ENCODE results near the gene ARHGEF2.
A peak's percentile ranks its signal among the peaks of the same experiment; 100 is the strongest.

ARHGEF2 gene

GRCh38 chr1:155971910-155972809 lies 6.2 kb downstream of the ARHGEF2 start:
- no peak for DNase-seq (ENCODE audit: low read depth)

- DNase-seq (ENCODE audit: low read depth) = no peak
Measured at GRCh38 chr1:155970531-155971167, 7.7 kb downstream of the ARHGEF2 start.

GRCh38 chr1:155969377-155969791 lies 9.0 kb downstream of the ARHGEF2 start:
- DNase-seq (ENCODE audit: low read depth) = no peak

- DNase-seq (ENCODE audit: low read depth) = no peak
Measured at GRCh38 chr1:155968670-155969069, 9.7 kb downstream of the ARHGEF2 start.

- no peak for DNase-seq (ENCODE audit: low read depth)
Measured at GRCh38 chr1:155968051-155968400, 10.3 kb downstream of the ARHGEF2 start.

GRCh38 chr1:155967341-155968050 lies 10.9 kb downstream of the ARHGEF2 start:
- no peak for DNase-seq (ENCODE audit: low read depth)

- DNase-seq (ENCODE audit: low read depth) = no peak
Measured at GRCh38 chr1:155966750-155967149, 11.6 kb downstream of the ARHGEF2 start.

- no peak for DNase-seq (ENCODE audit: low read depth)
Measured at GRCh38 chr1:155966135-155966534, 12.2 kb downstream of the ARHGEF2 start.

- no peak for DNase-seq (ENCODE audit: low read depth)
Measured at GRCh38 chr1:155964193-155964592, 14.2 kb downstream of the ARHGEF2 start.

GRCh38 chr1:155962599-155963211 lies 15.6 kb downstream of the ARHGEF2 start:
- DNase-seq (ENCODE audit: low read depth) = no peak

GRCh38 chr1:155961937-155962336 lies 16.4 kb downstream of the ARHGEF2 start:
- peak; percentile 93 for DNase-seq (ENCODE audit: low read depth)

GRCh38 chr1:155960081-155960745 lies 18.1 kb downstream of the ARHGEF2 start:
- DNase-seq (ENCODE audit: low read depth) = no peak

- no peak for DNase-seq (ENCODE audit: low read depth)
Measured at GRCh38 chr1:155957411-155957915, 20.9 kb downstream of the ARHGEF2 start.

GRCh38 chr1:155954645-155955044 lies 23.7 kb downstream of the ARHGEF2 start:
- no peak for DNase-seq (ENCODE audit: low read depth)

- DNase-seq (ENCODE audit: low read depth) = no peak
Measured at GRCh38 chr1:155952505-155952890, 25.8 kb downstream of the ARHGEF2 start.

GRCh38 chr1:155951753-155952504 lies 26.4 kb downstream of the ARHGEF2 start:
- DNase-seq (ENCODE audit: low read depth) = no peak

GRCh38 chr1:155950829-155951228 lies 27.5 kb downstream of the ARHGEF2 start:
- no peak for DNase-seq (ENCODE audit: low read depth)

- no peak for DNase-seq (ENCODE audit: low read depth)
Measured at GRCh38 chr1:155947741-155948140, 30.6 kb downstream of the ARHGEF2 start.

GRCh38 chr1:155947292-155947691 lies 31.1 kb downstream of the ARHGEF2 start:
- DNase-seq (ENCODE audit: low read depth) = no peak

GRCh38 chr1:155946633-155947219 lies 31.6 kb downstream of the ARHGEF2 start:
- DNase-seq (ENCODE audit: low read depth) = no peak

GRCh38 chr1:155944444-155944799 lies 33.9 kb downstream of the ARHGEF2 start:
- DNase-seq (ENCODE audit: low read depth) = no peak
